ENCODE results near the gene ZNF286A.

DNA sequence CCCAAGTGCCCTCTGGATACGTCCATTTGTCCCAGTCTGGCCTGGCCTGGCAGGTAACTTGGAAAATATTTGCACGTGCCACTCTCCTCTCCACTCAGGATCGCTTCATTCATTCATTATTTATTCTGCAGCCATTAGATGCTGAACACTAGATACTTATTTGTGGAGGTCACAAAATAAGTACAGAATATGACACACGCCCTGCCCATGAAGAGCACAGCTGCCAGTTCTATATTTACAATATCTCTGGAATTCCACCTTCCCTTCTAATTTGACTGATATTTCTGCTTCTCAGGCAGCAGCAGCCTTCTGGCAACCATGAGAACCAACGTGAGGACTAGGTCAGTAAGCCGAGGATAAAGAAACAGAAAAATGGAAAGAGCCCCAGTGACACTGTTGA, 36.4 kb upstream of the ZNF286A start:
- TF ChIP-seq EP300 (IDR thresholded peaks at IDR 0.05) = no peak
- TF ChIP-seq, protein P1, sequence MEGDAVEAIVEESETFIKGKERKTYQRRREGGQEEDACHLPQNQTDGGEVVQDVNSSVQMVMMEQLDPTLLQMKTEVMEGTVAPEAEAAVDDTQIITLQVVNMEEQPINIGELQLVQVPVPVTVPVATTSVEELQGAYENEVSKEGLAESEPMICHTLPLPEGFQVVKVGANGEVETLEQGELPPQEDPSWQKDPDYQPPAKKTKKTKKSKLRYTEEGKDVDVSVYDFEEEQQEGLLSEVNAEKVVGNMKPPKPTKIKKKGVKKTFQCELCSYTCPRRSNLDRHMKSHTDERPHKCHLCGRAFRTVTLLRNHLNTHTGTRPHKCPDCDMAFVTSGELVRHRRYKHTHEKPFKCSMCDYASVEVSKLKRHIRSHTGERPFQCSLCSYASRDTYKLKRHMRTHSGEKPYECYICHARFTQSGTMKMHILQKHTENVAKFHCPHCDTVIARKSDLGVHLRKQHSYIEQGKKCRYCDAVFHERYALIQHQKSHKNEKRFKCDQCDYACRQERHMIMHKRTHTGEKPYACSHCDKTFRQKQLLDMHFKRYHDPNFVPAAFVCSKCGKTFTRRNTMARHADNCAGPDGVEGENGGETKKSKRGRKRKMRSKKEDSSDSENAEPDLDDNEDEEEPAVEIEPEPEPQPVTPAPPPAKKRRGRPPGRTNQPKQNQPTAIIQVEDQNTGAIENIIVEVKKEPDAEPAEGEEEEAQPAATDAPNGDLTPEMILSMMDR (IDR thresholded peaks at IDR 0.05) = no peak
- no peak for TF ChIP-seq POLR2A (IDR thresholded peaks at IDR 0.05)

Data from ovary (tissue), 3 donors.